ENCODE results near the gene PCCB.

The PCCB gene

GRCh38 chr3:136250903-136251460 lies 842 bp downstream of the PCCB start:
- H3K9ac ChIP-seq (ENCODE audit: low read length) = peak overlapping the region; percentile 89
- H3K18ac ChIP-seq (ENCODE audit: low read depth in 1 of 2, low read length in 2 of 2) = peak overlapping the region in 1 of 2 experiments; percentile 66
- peak overlapping the region; percentile 12 for H4K8ac ChIP-seq (ENCODE audit: low read length)
- H4K91ac ChIP-seq (ENCODE audit: low read length) = no peak overlapping the region
- peaks cover 5% of the 10 kb centered on the region for H3K4me1 ChIP-seq (ENCODE audit: control insufficient read depth, insufficient read depth, low read depth, low read length)
- H2BK5ac ChIP-seq (ENCODE audit: low read depth, low read length, poor library complexity, severe bottlenecking) = no peak overlapping the region
- H3K14ac ChIP-seq (ENCODE audit: low read length in 2 of 2) = peak overlapping the region in 1 of 2 experiments; percentile 95
- H2BK15ac ChIP-seq (ENCODE audit: low read depth, poor library complexity, severe bottlenecking) = no peak overlapping the region
- peaks cover 0 to 6% of the 10 kb centered on the region in 2 experiments for H3K36me3 ChIP-seq (ENCODE audit: control insufficient read depth in 1 of 2, insufficient read depth in 2 of 2, low read depth in 1 of 2, low read length in 2 of 2)
- peak; percentile 34 for DNase-seq
- H2BK120ac ChIP-seq (ENCODE audit: low read depth, low read length) = no peak overlapping the region
- peak overlapping the region in 1 of 2 experiments; percentile 68 for H3K4ac ChIP-seq (ENCODE audit: low read depth in 1 of 2, low read length in 2 of 2)
- H3K23ac ChIP-seq (ENCODE audit: low read length in 2 of 2) = peak overlapping the region in 1 of 2 experiments; percentile 85
- H3K79me1 ChIP-seq (replicated peaks; ENCODE audit: low read length, poor library complexity, severe bottlenecking) = peaks cover 25% of the 10 kb centered on the region
- H2AK5ac ChIP-seq (ENCODE audit: low read length, severe bottlenecking) = peak overlapping the region; percentile 27
- peak overlapping the region; percentile 89 for H3K4me2 ChIP-seq (ENCODE audit: low read length, poor library complexity, severe bottlenecking)
- peak overlapping the region; percentile 36 for H2AFZ ChIP-seq (ENCODE audit: low read depth, low read length)
- peak overlapping the region; percentile 37 to 83 for H3K4me3 ChIP-seq (ENCODE audit: insufficient read depth in 1 of 2, low read depth in 1 of 2, low read length in 2 of 2)
- no peak overlapping the region for H3K27ac ChIP-seq (ENCODE audit: low read length, poor library complexity, severe bottlenecking)
- peak overlapping the region in 1 of 2 experiments; percentile 77 for H2BK12ac ChIP-seq (ENCODE audit: low read length in 2 of 2)
- 62% methylated on average over 18 of the region's 18 CpGs for WGBS
- no peaks in the 10 kb centered on the region for H3K9me3 ChIP-seq (ENCODE audit: control insufficient read depth, low read length)
- no peaks in the 10 kb centered on the region for H3K27me3 ChIP-seq (ENCODE audit: control insufficient read depth in 1 of 2, insufficient read depth in 1 of 2, low read length in 2 of 2)

GRCh38 chr3:136251511-136251910 lies 1.4 kb downstream of the PCCB start:
- H3K4me2 ChIP-seq (ENCODE audit: low read length, poor library complexity, severe bottlenecking) = no peak overlapping the region
- no peak overlapping the region for H2BK5ac ChIP-seq (ENCODE audit: low read depth, low read length, poor library complexity, severe bottlenecking)
- no peak overlapping the region for H4K91ac ChIP-seq (ENCODE audit: low read length)
- H3K9ac ChIP-seq (ENCODE audit: low read length) = peak overlapping the region; percentile 89
- 95% methylated on average over 3 of the region's 3 CpGs for WGBS
- no peak overlapping the region for H2BK12ac ChIP-seq (ENCODE audit: low read length in 2 of 2)
- H2BK120ac ChIP-seq (ENCODE audit: low read depth, low read length) = no peak overlapping the region
- peaks cover 26% of the 10 kb centered on the region for H3K79me1 ChIP-seq (replicated peaks; ENCODE audit: low read length, poor library complexity, severe bottlenecking)
- no peaks in the 10 kb centered on the region for H3K9me3 ChIP-seq (ENCODE audit: control insufficient read depth, low read length)
- H3K27ac ChIP-seq (ENCODE audit: low read length, poor library complexity, severe bottlenecking) = no peak overlapping the region
- no peak overlapping the region for H3K4ac ChIP-seq (ENCODE audit: low read depth in 1 of 2, low read length in 2 of 2)
- H3K14ac ChIP-seq (ENCODE audit: low read length in 2 of 2) = no peak overlapping the region
- H3K36me3 ChIP-seq (ENCODE audit: control insufficient read depth in 1 of 2, insufficient read depth in 2 of 2, low read depth in 1 of 2, low read length in 2 of 2) = peaks cover 0 to 12% of the 10 kb centered on the region in 2 experiments
- no peak for DNase-seq
- no peaks in the 10 kb centered on the region for H3K27me3 ChIP-seq (ENCODE audit: control insufficient read depth in 1 of 2, insufficient read depth in 1 of 2, low read length in 2 of 2)
- no peak overlapping the region for H2AFZ ChIP-seq (ENCODE audit: low read depth, low read length)
- peaks cover 5% of the 10 kb centered on the region for H3K4me1 ChIP-seq (ENCODE audit: control insufficient read depth, insufficient read depth, low read depth, low read length)
- no peak overlapping the region for H2AK5ac ChIP-seq (ENCODE audit: low read length, severe bottlenecking)
- H3K4me3 ChIP-seq (ENCODE audit: insufficient read depth in 1 of 2, low read depth in 1 of 2, low read length in 2 of 2) = peak overlapping the region in 1 of 2 experiments; percentile 83
- no peak overlapping the region for H4K8ac ChIP-seq (ENCODE audit: low read length)
- H3K18ac ChIP-seq (ENCODE audit: low read depth in 1 of 2, low read length in 2 of 2) = no peak overlapping the region
- H3K23ac ChIP-seq (ENCODE audit: low read length in 2 of 2) = no peak overlapping the region
- no peak overlapping the region for H2BK15ac ChIP-seq (ENCODE audit: low read depth, poor library complexity, severe bottlenecking)

- peaks cover 4% of the 10 kb centered on the region for H3K4me1 ChIP-seq (ENCODE audit: control insufficient read depth, insufficient read depth, low read depth, low read length)
- H2BK15ac ChIP-seq (ENCODE audit: low read depth, poor library complexity, severe bottlenecking) = no peak overlapping the region
- no peak overlapping the region for H2AFZ ChIP-seq (ENCODE audit: low read depth, low read length)
- H3K14ac ChIP-seq (ENCODE audit: low read length in 2 of 2) = no peak overlapping the region
- no peak overlapping the region for H4K8ac ChIP-seq (ENCODE audit: low read length)
- no peak overlapping the region for H3K4me2 ChIP-seq (ENCODE audit: low read length, poor library complexity, severe bottlenecking)
- H3K23ac ChIP-seq (ENCODE audit: low read length in 2 of 2) = no peak overlapping the region
- DNase-seq = no peak
- H2BK12ac ChIP-seq (ENCODE audit: low read length in 2 of 2) = no peak overlapping the region
- no peaks in the 10 kb centered on the region for H3K27me3 ChIP-seq (ENCODE audit: control insufficient read depth in 1 of 2, insufficient read depth in 1 of 2, low read length in 2 of 2)
- H3K9ac ChIP-seq (ENCODE audit: low read length) = no peak overlapping the region
- H4K91ac ChIP-seq (ENCODE audit: low read length) = no peak overlapping the region
- H3K9me3 ChIP-seq (ENCODE audit: control insufficient read depth, low read length) = no peaks in the 10 kb centered on the region
- H2AK5ac ChIP-seq (ENCODE audit: low read length, severe bottlenecking) = no peak overlapping the region
- no peak overlapping the region for H3K4ac ChIP-seq (ENCODE audit: low read depth in 1 of 2, low read length in 2 of 2)
- peaks cover 33% of the 10 kb centered on the region for H3K79me1 ChIP-seq (replicated peaks; ENCODE audit: low read length, poor library complexity, severe bottlenecking)
- H3K4me3 ChIP-seq (ENCODE audit: insufficient read depth in 1 of 2, low read depth in 1 of 2, low read length in 2 of 2) = no peak overlapping the region
- peaks cover 5 to 41% of the 10 kb centered on the region in 2 experiments for H3K36me3 ChIP-seq (ENCODE audit: control insufficient read depth in 1 of 2, insufficient read depth in 2 of 2, low read depth in 1 of 2, low read length in 2 of 2)
- no peak overlapping the region for H3K18ac ChIP-seq (ENCODE audit: low read depth in 1 of 2, low read length in 2 of 2)
- no peak overlapping the region for H3K27ac ChIP-seq (ENCODE audit: low read length, poor library complexity, severe bottlenecking)
- H2BK120ac ChIP-seq (ENCODE audit: low read depth, low read length) = no peak overlapping the region
- no peak overlapping the region for H2BK5ac ChIP-seq (ENCODE audit: low read depth, low read length, poor library complexity, severe bottlenecking)
- over 99% methylated on average over 8 of the region's 8 CpGs for WGBS
Observed at GRCh38 chr3:136255672-136256406, 5.7 kb downstream of the PCCB start.

GRCh38 chr3:136258199-136258598 lies 8.1 kb downstream of the PCCB start:
- Histone ChIP-seq H3K9ac (ENCODE audit: low read length) (no peak overlapping the region), H3K23ac (ENCODE audit: low read length in 2 of 2) (no peak overlapping the region), H3K79me1 (replicated peaks; ENCODE audit: low read length, poor library complexity, severe bottlenecking) (peaks cover 24% of the 10 kb centered on the region), H2AFZ (ENCODE audit: low read depth, low read length) (no peak overlapping the region), H3K4me3 (ENCODE audit: insufficient read depth in 1 of 2, low read depth in 1 of 2, low read length in 2 of 2) (no peak overlapping the region), H3K18ac (ENCODE audit: low read depth in 1 of 2, low read length in 2 of 2) (no peak overlapping the region), H4K8ac (ENCODE audit: low read length) (no peak overlapping the region), H3K36me3 (ENCODE audit: control insufficient read depth in 1 of 2, insufficient read depth in 2 of 2, low read depth in 1 of 2, low read length in 2 of 2) (peaks cover 7 to 60% of the 10 kb centered on the region in 2 experiments), H3K14ac (ENCODE audit: low read length in 2 of 2) (no peak overlapping the region), H2BK15ac (ENCODE audit: low read depth, poor library complexity, severe bottlenecking) (no peak overlapping the region), H3K27me3 (ENCODE audit: control insufficient read depth in 1 of 2, insufficient read depth in 1 of 2, low read length in 2 of 2) (no peaks in the 10 kb centered on the region), H3K4me1 (ENCODE audit: control insufficient read depth, insufficient read depth, low read depth, low read length) (no peaks in the 10 kb centered on the region), H4K91ac (ENCODE audit: low read length) (no peak overlapping the region), H3K4ac (ENCODE audit: low read depth in 1 of 2, low read length in 2 of 2) (no peak overlapping the region), H2BK120ac (ENCODE audit: low read depth, low read length) (no peak overlapping the region), H3K9me3 (ENCODE audit: control insufficient read depth, low read length) (no peaks in the 10 kb centered on the region), H2AK5ac (ENCODE audit: low read length, severe bottlenecking) (no peak overlapping the region), H3K4me2 (ENCODE audit: low read length, poor library complexity, severe bottlenecking) (no peak overlapping the region), H2BK12ac (ENCODE audit: low read length in 2 of 2) (no peak overlapping the region), H2BK5ac (ENCODE audit: low read depth, low read length, poor library complexity, severe bottlenecking) (no peak overlapping the region), H3K27ac (ENCODE audit: low read length, poor library complexity, severe bottlenecking) (no peak overlapping the region)
- WGBS = 95% methylated on average over 2 of the region's 2 CpGs
- DNase-seq = no peak
